K562 (cell line): ENCODE results near the gene GLI3. TPM values are rescaled to one million over a fixed set of nuclear protein-coding genes. Genes with fewer than 3 reads are reported as not detected.

Experiments used
- ATAC-seq: fragments of 200-7000 bp; cut with Tn5 transposase; 3 replicates; pipeline ENCODE4 v1.9.1; 2020; ENCODE audit warnings: moderate library complexity
- BruUV-seq: library from RNA; stranded (reverse); fragments of 400-500 nt; replicated peaks from 2 replicates; lab custom pipeline; 2021; lab: Mats Ljungman, UMichigan
- CTCF ChIA-PET: fragments of 300-600 bp; formaldehyde crosslinking; extraction: SDS; loops from one replicate; lab custom pipeline; 2021; ENCODE audit warnings: low intra/inter-chr PET ratio; lab: Yijun Ruan, JAX
- POLR2A ChIA-PET: fragments of 300-600, 350-650 bp; sonication (Branson Sonifier 250); formaldehyde crosslinking; extraction: SDS; loops from one replicate; lab custom pipeline; 2021; ENCODE audit warnings: antibody characterized with exemption, inconsistent platforms; lab: Yijun Ruan, JAX
- DNase-seq, 4 experiments: peaks; one replicate each; pipeline versions ENCODE4 v3.0.0 to v3.0.0-alpha.2; 2011 to 2018; ENCODE audit warnings: low spot score in 3 of 4, mixed read lengths in 3 of 4; ENCODE audit errors: extremely low read depth in 1 of 4
- FAIRE-seq: peaks from 2 replicates; lab custom pipeline; 2011; peaks lifted over from hg19 to GRCh38; lab: Jason Lieb, UNC
- H2AFZ ChIP-seq: 2 replicates; pipeline ENCODE4 v1.6.0; 2011; ENCODE audit warnings: low read depth, low read length, control low read depth, inconsistent platforms
- H3K27ac ChIP-seq: fragments of 200-600 bp; 3 replicates; pipeline ENCODE4 v1.8.0; 2011; ENCODE audit warnings: low read depth, mild to moderate bottlenecking, control low read depth, inconsistent platforms, low read length, moderate library complexity, mixed read lengths; ENCODE audit errors: extremely low read depth
- H3K27me3 ChIP-seq, 2 experiments: fragments of 300-600 bp in 1 of 2; 2 replicates in 1 of 2; 3 replicates in 1 of 2; pipeline versions ENCODE4 v1.6.0 to v1.8.0; 2011; ENCODE audit warnings: inconsistent platforms in 2 of 2, low read length in 2 of 2, mild to moderate bottlenecking in 1 of 2, mixed read lengths in 1 of 2, moderate library complexity in 1 of 2; ENCODE audit not compliant: control insufficient read depth in 2 of 2, insufficient read depth in 2 of 2
- H3K36me3 ChIP-seq: fragments of 300-600 bp; 3 replicates; pipeline ENCODE4 v1.8.0; 2011; ENCODE audit warnings: mild to moderate bottlenecking, low read length, inconsistent platforms; ENCODE audit not compliant: control insufficient read depth, insufficient read depth
- H3K4me1 ChIP-seq, 2 experiments: fragments of 200-600 bp in 1 of 2; replicated peaks in 1 of 2; 2 replicates in 1 of 2; 3 replicates in 1 of 2; pipeline versions ENCODE4 v1.5.1 to v1.8.0; 2011; ENCODE audit warnings: inconsistent platforms in 2 of 2, low read length in 2 of 2, mild to moderate bottlenecking in 1 of 2, mixed read lengths in 1 of 2, moderate library complexity in 1 of 2; ENCODE audit not compliant: control insufficient read depth in 2 of 2, insufficient read depth in 2 of 2
- H3K4me2 ChIP-seq: 2 replicates; pipeline ENCODE4 v1.6.1; 2011; ENCODE audit warnings: low read length, control low read depth, inconsistent platforms, mixed read lengths; ENCODE audit not compliant: insufficient read depth
- H3K4me3 ChIP-seq: fragments of 200-600 bp; sonication (generic), shearing (Covaris generic); 2 replicates; pipeline ENCODE4 v1.5.1; 2016; ENCODE audit warnings: control low read depth, inconsistent platforms
- H3K79me2 ChIP-seq: fragments of 200-600 bp; 3 replicates; pipeline ENCODE4 v1.8.0; 2011; ENCODE audit warnings: low read length, inconsistent platforms; ENCODE audit not compliant: control insufficient read depth, insufficient read depth
- H3K9ac ChIP-seq, 2 experiments: 2 replicates each; pipeline versions ENCODE4 v1.6.0 to v1.6.1; 2011; ENCODE audit warnings: low read depth in 2 of 2, low read length in 2 of 2, control low read depth in 1 of 2, inconsistent platforms in 1 of 2, mild to moderate bottlenecking in 1 of 2, mixed read lengths in 1 of 2; ENCODE audit not compliant: insufficient read depth in 1 of 2
- H3K9me1 ChIP-seq: one replicate; pipeline ENCODE4 v1.6.0; 2011; ENCODE audit warnings: inconsistent platforms, mild to moderate bottlenecking, low read length, moderate library complexity; ENCODE audit not compliant: control insufficient read depth, insufficient read depth
- H3K9me3 ChIP-seq: replicated peaks from 2 replicates; pipeline ENCODE4 v1.5.1; 2011; ENCODE audit warnings: low read depth, low read length, inconsistent platforms; ENCODE audit not compliant: control insufficient read depth, insufficient read depth
- H4K20me1 ChIP-seq: replicated peaks from 2 replicates; pipeline ENCODE4 v1.6.1; 2011; ENCODE audit warnings: low read length, inconsistent platforms, mixed read lengths; ENCODE audit not compliant: control insufficient read depth, insufficient read depth
- CREBBP ChIP-seq: IDR thresholded peaks from one replicate; pipeline ENCODE4 v1.6.1; 2012; ENCODE audit warnings: low read depth, mild to moderate bottlenecking, control low read depth, inconsistent platforms, low read length
- HDAC3 ChIP-seq: fragments of 450-650 bp; IDR thresholded peaks from 2 replicates; pipeline ENCODE4 v1.6.1; 2018; ENCODE audit warnings: borderline replicate concordance, mild to moderate bottlenecking, moderate library complexity; ENCODE audit not compliant: partially characterized antibody
- NCOA1 ChIP-seq: fragments of 450-650 bp; IDR thresholded peaks from 2 replicates; pipeline ENCODE4 v1.6.1; 2016; ENCODE audit warnings: low read depth
- NR2F6 ChIP-seq: fragments of 450-650 bp; formaldehyde crosslinking; IDR thresholded peaks from 2 replicates; pipeline ENCODE4 v1.4.0; 2020; ENCODE audit warnings: mild to moderate bottlenecking
- TEAD4 ChIP-seq, 2 experiments: sonication (generic) in 1 of 2; formaldehyde crosslinking in 1 of 2; IDR thresholded peaks; 2 replicates each; pipeline versions ENCODE4 v1.6.1 to v1.8.0; 2012 to 2022; ENCODE audit warnings: borderline replicate concordance in 1 of 2, inconsistent platforms in 1 of 2, low read length in 1 of 2, mild to moderate bottlenecking in 1 of 2, missing genetic modification reagents in 1 of 2
- ZBED1 ChIP-seq: IDR thresholded peaks from 2 replicates; pipeline ENCODE4 v1.6.1; 2014
- ZNF436 ChIP-seq: fragments of 250-450, 450-650 bp; sonication (Bioruptor Pico); formaldehyde crosslinking; IDR thresholded peaks from 2 replicates; pipeline ENCODE4 v1.7.0; 2020; ENCODE audit warnings: mild to moderate bottlenecking
- WGBS: fragments of 100-300 bp; shearing (Covaris generic); methylation state at CpG from one replicate; pipeline ENCODE4 v1.1.6; 2016; ENCODE audit warnings: low coverage, mixed read lengths; ENCODE audit not compliant: insufficient coverage; ENCODE audit errors: missing lambda C conversion rate; 5-methylcytosine and 5-hydroxymethylcytosine counted together
- in situ Hi-C: fragments of 300-500 bp; cut with MboI; formaldehyde crosslinking; loops from 4 replicates; pipeline ENCODE4 v1.15.0; 2018; ENCODE audit warnings: inconsistent platforms, mixed read lengths
- intact Hi-C: fragments of 100-400 bp; cut with micrococcal nuclease; formaldehyde crosslinking; loops from 2 replicates; pipeline ENCODE4 v1.14.2; 2022
- polyA plus RNA-seq, 8 experiments: library from polyadenylated mRNA; depleted of rRNA in 4 of 8; stranded (reverse) in 5 of 8; unstranded in 3 of 8; fragments of >200 nt; fragmentation: Nextera tagmentation in 2 of 8; fragmentation: Illumina TruSeq in 1 of 8; extraction: Ambion mirVana in 2 of 8; extraction: Trizol in 1 of 8; gene quantifications; 2 replicates each; pipeline versions ENCODE4 v1.2.1 to v1.2.3, GENCODE V29; 2011 to 2014; ENCODE audit warnings: inconsistent platforms in 1 of 8, missing spikeins in 1 of 8
- total RNA-seq, 7 experiments: library from RNA; depleted of rRNA in 6 of 7; stranded (reverse); fragments of >200 nt in 6 of 7; fragmentation: Illumina TruSeq in 2 of 7; extraction: Trizol in 2 of 7; gene quantifications; 2 replicates each; pipeline versions ENCODE4 v1.2.1 to v1.2.3, GENCODE V29; 2011 to 2021; ENCODE audit warnings: low replicate concordance in 1 of 7
- TF ChIP-seq, protein P1 (sequence below): sonication (generic); formaldehyde crosslinking; IDR thresholded peaks from 2 replicates; pipeline ENCODE4 v1.8.0; 2022; ENCODE audit warnings: mild to moderate bottlenecking, missing genetic modification reagents

The GLI3 gene
- total and polyA plus RNA-seq, 9 of the 15 experiments (the other 6 are each of a cell fraction or from before 2014, with no cell fraction given): 0.01 to 0.18 (median 0.07) TPM; not detected in 6

DNA sequence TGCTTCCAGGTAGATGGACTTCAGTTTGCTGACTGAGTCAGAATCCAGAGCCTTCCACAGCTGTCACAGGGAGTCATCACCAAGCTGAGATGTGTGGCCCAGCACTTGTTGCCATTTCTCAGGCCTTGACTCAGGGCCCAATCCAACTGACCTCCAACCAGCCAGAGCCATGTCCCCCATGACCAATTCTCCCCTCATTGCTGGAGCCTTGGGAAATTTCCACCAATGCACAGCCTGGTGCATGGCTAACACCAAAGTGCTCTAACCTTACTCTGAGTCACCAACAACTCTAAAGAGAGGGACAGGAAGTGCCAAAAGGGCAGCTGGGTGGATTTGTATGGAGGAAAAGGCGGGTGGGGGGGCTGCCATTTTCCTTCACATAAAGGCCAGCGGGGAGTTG, 13.4 kb upstream of the GLI3 start:
- Histone ChIP-seq H2AFZ (no peak overlapping the region), H3K27ac (no peak overlapping the region), H3K36me3 (no peaks in the 10 kb centered on the region), H3K27me3 (no peaks in the 10 kb centered on the region), H3K9me1 (no peaks in the 10 kb centered on the region), H3K4me3 (no peak overlapping the region), H3K4me2 (no peak overlapping the region), H4K20me1 (no peaks in the 10 kb centered on the region), H3K79me2 (no peaks in the 10 kb centered on the region), H3K9me3 (no peaks in the 10 kb centered on the region), H3K9ac (no peak overlapping the region), H3K4me1 (no peaks in the 10 kb centered on the region)
- DNase-seq (no peak), ATAC-seq (no peak), FAIRE-seq (no peak)
- POLR2A ChIA-PET: no interaction called here
- WGBS: 6% methylated on average over 2 of the region's 2 CpGs
- intact Hi-C loops: no loop called here
- in situ Hi-C loops: no loop called here
- TF ChIP-seq TEAD4 (IDR thresholded peaks at IDR 0.05; ENCODE audit: low read length) (no peak), TEAD4 (CRISPR knock-in tag; IDR thresholded peaks at IDR 0.05; ENCODE audit: borderline replicate concordance) (no peak), ZBED1 (no peak), HDAC3 (no peak), NCOA1 (no peak), CREBBP (no peak), ZNF436 (CRISPR knock-in tag) (no peak), NR2F6 (CRISPR knock-in tag) (no peak)
- TF ChIP-seq, protein P1, sequence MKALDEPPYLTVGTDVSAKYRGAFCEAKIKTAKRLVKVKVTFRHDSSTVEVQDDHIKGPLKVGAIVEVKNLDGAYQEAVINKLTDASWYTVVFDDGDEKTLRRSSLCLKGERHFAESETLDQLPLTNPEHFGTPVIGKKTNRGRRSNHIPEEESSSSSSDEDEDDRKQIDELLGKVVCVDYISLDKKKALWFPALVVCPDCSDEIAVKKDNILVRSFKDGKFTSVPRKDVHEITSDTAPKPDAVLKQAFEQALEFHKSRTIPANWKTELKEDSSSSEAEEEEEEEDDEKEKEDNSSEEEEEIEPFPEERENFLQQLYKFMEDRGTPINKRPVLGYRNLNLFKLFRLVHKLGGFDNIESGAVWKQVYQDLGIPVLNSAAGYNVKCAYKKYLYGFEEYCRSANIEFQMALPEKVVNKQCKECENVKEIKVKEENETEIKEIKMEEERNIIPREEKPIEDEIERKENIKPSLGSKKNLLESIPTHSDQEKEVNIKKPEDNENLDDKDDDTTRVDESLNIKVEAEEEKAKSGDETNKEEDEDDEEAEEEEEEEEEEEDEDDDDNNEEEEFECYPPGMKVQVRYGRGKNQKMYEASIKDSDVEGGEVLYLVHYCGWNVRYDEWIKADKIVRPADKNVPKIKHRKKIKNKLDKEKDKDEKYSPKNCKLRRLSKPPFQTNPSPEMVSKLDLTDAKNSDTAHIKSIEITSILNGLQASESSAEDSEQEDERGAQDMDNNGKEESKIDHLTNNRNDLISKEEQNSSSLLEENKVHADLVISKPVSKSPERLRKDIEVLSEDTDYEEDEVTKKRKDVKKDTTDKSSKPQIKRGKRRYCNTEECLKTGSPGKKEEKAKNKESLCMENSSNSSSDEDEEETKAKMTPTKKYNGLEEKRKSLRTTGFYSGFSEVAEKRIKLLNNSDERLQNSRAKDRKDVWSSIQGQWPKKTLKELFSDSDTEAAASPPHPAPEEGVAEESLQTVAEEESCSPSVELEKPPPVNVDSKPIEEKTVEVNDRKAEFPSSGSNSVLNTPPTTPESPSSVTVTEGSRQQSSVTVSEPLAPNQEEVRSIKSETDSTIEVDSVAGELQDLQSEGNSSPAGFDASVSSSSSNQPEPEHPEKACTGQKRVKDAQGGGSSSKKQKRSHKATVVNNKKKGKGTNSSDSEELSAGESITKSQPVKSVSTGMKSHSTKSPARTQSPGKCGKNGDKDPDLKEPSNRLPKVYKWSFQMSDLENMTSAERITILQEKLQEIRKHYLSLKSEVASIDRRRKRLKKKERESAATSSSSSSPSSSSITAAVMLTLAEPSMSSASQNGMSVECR (CRISPR knock-in tag): no peak
- BruUV-seq: no TSS peak
- CTCF ChIA-PET: no interaction called here
